D721Med (cell line): ENCODE measurements around the gene SH3PXD2A.

Experiments
- DNase-seq: peaks from one replicate; pipeline ENCODE4 v3.0.0; 2011; ENCODE audit warnings: low spot score; ENCODE audit not compliant: insufficient read length
- FAIRE-seq: peaks from 2 replicates; lab custom pipeline; 2011; peaks lifted over from hg19 to GRCh38; lab: Jason Lieb, UNC
- CTCF ChIP-seq: IDR thresholded peaks from 2 replicates; pipeline ENCODE4 v1.5.1; 2012; ENCODE audit warnings: mild to moderate bottlenecking, control low read depth; ENCODE audit not compliant: insufficient read depth; ENCODE audit errors: missing control alignments

SH3PXD2A gene

GRCh38 chr10:103593022-103593570, 262.3 kb downstream of the SH3PXD2A start:
- FAIRE-seq (no peak), DNase-seq (no peak)
- no peak for TF ChIP-seq CTCF

- DNase-seq (peak; percentile 78), FAIRE-seq (no peak)
- peak; percentile 67 for TF ChIP-seq CTCF
Measured at GRCh38 chr10:103592186-103593021, 263.0 kb downstream of the SH3PXD2A start.

- no peak for DNase-seq
- FAIRE-seq: no peak
- no peak for TF ChIP-seq CTCF
Measured at GRCh38 chr10:103590744-103591291, 264.6 kb downstream of the SH3PXD2A start.

- TF ChIP-seq CTCF: no peak
- no peak for FAIRE-seq
- DNase-seq: no peak
Measured at GRCh38 chr10:103590060-103590459, 265.3 kb downstream of the SH3PXD2A start.

- FAIRE-seq (no peak), DNase-seq (no peak)
- no peak for TF ChIP-seq CTCF
Measured at GRCh38 chr10:103589074-103589630, 266.2 kb downstream of the SH3PXD2A start.

- DNase-seq (no peak), FAIRE-seq (no peak)
- no peak for TF ChIP-seq CTCF
Measured at GRCh38 chr10:103587073-103587472, 268.3 kb downstream of the SH3PXD2A start.
